ENCODE data around the gene SMG5. TPM values are rescaled to one million over a fixed set of nuclear protein-coding genes. Genes with fewer than 3 reads are reported as not detected.

The SMG5 gene
- total RNA-seq, 1 experiment from 2014 or later = 117 TPM

GRCh38 chr1:156241311-156241811 is 41.3 kb downstream of the SMG5 start:
- H3K27ac ChIP-seq (ENCODE audit: low read length) = no peak overlapping the region
- ATAC-seq = no peak
- in situ Hi-C loops (cut with HindIII; ENCODE audit: low pct_unique_long_range_greater_than_20kb, low sequenced_read_pairs) = no loop called here

GRCh38 chr1:156238248-156238647 is 44.4 kb downstream of the SMG5 start:
- DNase-seq (ENCODE audit: low read depth, low spot score) (no peak), ATAC-seq (no peak)
- TF ChIP-seq SIN3A (IDR thresholded peaks at IDR 0.05; ENCODE audit: borderline replicate concordance, insufficient read depth, low read depth, low read length) (no peak), TCF7L2 (IDR thresholded peaks at IDR 0.05; ENCODE audit: low read depth, low read length) (no peak), CTCF (IDR thresholded peaks at IDR 0.05) (no peak), REST (IDR thresholded peaks at IDR 0.05; ENCODE audit: insufficient read depth in 1 of 2, low read depth in 2 of 2, low read length in 1 of 2) (no peak), POLR2AphosphoS5 (IDR thresholded peaks at IDR 0.05; ENCODE audit: low read depth, low read length) (no peak)
- BruUV-seq (replicated peaks) = no TSS peak
- in situ Hi-C loops (cut with HindIII; ENCODE audit: low pct_unique_long_range_greater_than_20kb, low sequenced_read_pairs) = no loop called here
- POLR2A ChIA-PET = no interaction called here
- Histone ChIP-seq H3K36me3 (ENCODE audit: control insufficient read depth, insufficient read depth, low read length) (no peaks in the 10 kb centered on the region), H3K27me3 (ENCODE audit: control insufficient read depth, insufficient read depth, low read length) (no peaks in the 10 kb centered on the region), H3K4me3 (ENCODE audit: low read depth in 2 of 2, low read length in 2 of 2) (no peak overlapping the region), H3K4me1 (ENCODE audit: control insufficient read depth, insufficient read depth, low read length) (no peaks in the 10 kb centered on the region), H3K9me3 (ENCODE audit: control insufficient read depth, insufficient read depth, low read depth, low read length) (no peaks in the 10 kb centered on the region), H3K27ac (ENCODE audit: low read length) (no peak overlapping the region)
- intact Hi-C loops (cut with micrococcal nuclease; ENCODE audit: unreplicated experiment) = no loop called here
- CTCF ChIA-PET = no interaction called here

More at GRCh38 chr1:156241311-156241811, 41.3 kb downstream of the SMG5 start:
- Histone ChIP-seq H3K36me3 (ENCODE audit: control insufficient read depth, insufficient read depth, low read length) (no peaks in the 10 kb centered on the region), H3K27me3 (ENCODE audit: control insufficient read depth, insufficient read depth, low read length) (no peaks in the 10 kb centered on the region), H3K4me1 (ENCODE audit: control insufficient read depth, insufficient read depth, low read length) (peaks cover 2% of the 10 kb centered on the region), H3K9me3 (ENCODE audit: control insufficient read depth, insufficient read depth, low read depth, low read length) (no peaks in the 10 kb centered on the region), H3K4me3 (ENCODE audit: low read depth in 2 of 2, low read length in 2 of 2) (no peak overlapping the region)
- no peak for DNase-seq (ENCODE audit: low read depth, low spot score)
- POLR2A ChIA-PET = no interaction called here
- TF ChIP-seq CTCF (IDR thresholded peaks at IDR 0.05) (no peak), POLR2AphosphoS5 (IDR thresholded peaks at IDR 0.05; ENCODE audit: low read depth, low read length) (no peak), SIN3A (IDR thresholded peaks at IDR 0.05; ENCODE audit: borderline replicate concordance, insufficient read depth, low read depth, low read length) (no peak), TCF7L2 (IDR thresholded peaks at IDR 0.05; ENCODE audit: low read depth, low read length) (no peak), REST (IDR thresholded peaks at IDR 0.05; ENCODE audit: insufficient read depth in 1 of 2, low read depth in 2 of 2, low read length in 1 of 2) (no peak)
- BruUV-seq (replicated peaks) = no TSS peak
- intact Hi-C loops (cut with micrococcal nuclease; ENCODE audit: unreplicated experiment) = no loop called here
- CTCF ChIA-PET = no interaction called here
